Measurements from ENCODE around the gene STON1.

Gene STON1

GRCh38 chr2:48560546-48561209 lies 30.7 kb downstream of the STON1 start:
- no peak overlapping the region for H3K27ac ChIP-seq
- TF ChIP-seq CTCF (conservative IDR thresholded peaks at IDR 0.05): no peak

- TF ChIP-seq CTCF (conservative IDR thresholded peaks at IDR 0.05): no peak
- H3K27ac ChIP-seq: no peak overlapping the region
Observed at GRCh38 chr2:48562281-48562680, 32.3 kb downstream of the STON1 start.

- no peak for TF ChIP-seq CTCF (conservative IDR thresholded peaks at IDR 0.05)
- H3K27ac ChIP-seq: no peak overlapping the region
Observed at GRCh38 chr2:48566592-48567310, 36.8 kb downstream of the STON1 start.

GRCh38 chr2:48567671-48568070 lies 37.7 kb downstream of the STON1 start:
- TF ChIP-seq CTCF (conservative IDR thresholded peaks at IDR 0.05): no peak
- no peak overlapping the region for H3K27ac ChIP-seq

- TF ChIP-seq CTCF (conservative IDR thresholded peaks at IDR 0.05): no peak
Observed at GRCh38 chr2:48568547-48568946, 38.6 kb downstream of the STON1 start.

GRCh38 chr2:48569433-48569832 lies 39.5 kb downstream of the STON1 start:
- TF ChIP-seq CTCF (conservative IDR thresholded peaks at IDR 0.05): no peak
- H3K27ac ChIP-seq: no peak overlapping the region

More at GRCh38 chr2:48568547-48568946, 38.6 kb downstream of the STON1 start:
- no peak overlapping the region for H3K27ac ChIP-seq

- H3K27ac ChIP-seq: no peak overlapping the region
- TF ChIP-seq CTCF (conservative IDR thresholded peaks at IDR 0.05): no peak
Observed at GRCh38 chr2:48572816-48573215, 42.9 kb downstream of the STON1 start.
